Stimulated activated effector memory CD8-positive, alpha-beta T cell treated with anti-CD3 and anti-CD28 coated beads, Interleukin-12 subunit alpha, Interleukin-12 subunit beta, amount 100 ng/mL, for 72 hours (primary cell): ENCODE results near the gene UBE2D2.

Source experiments
- ATAC-seq: fragments of 150-1000 bp; cut with Tn5 transposase; 2 replicates; pipeline ENCODE4 v1.10.0; 2021
- DNase-seq, 2 donors: peaks; one replicate each; pipeline ENCODE4 v3.0.0; 2021 to 2022; ENCODE audit warnings: low spot score in 2 of 2
- H3K27ac Mint-ChIP-seq: one replicate; pipeline ENCODE4 v1.8.0; 2022; ENCODE audit warnings: mild to moderate bottlenecking, mixed read lengths
- H3K36me3 Mint-ChIP-seq: one replicate; pipeline ENCODE4 v1.8.0; 2022; ENCODE audit warnings: mild to moderate bottlenecking, mixed read lengths
- H3K4me1 Mint-ChIP-seq: one replicate; pipeline ENCODE4 v1.8.0; 2022; ENCODE audit warnings: mixed read lengths
- H3K4me3 Mint-ChIP-seq: one replicate; pipeline ENCODE4 v1.8.0; 2022; ENCODE audit warnings: mild to moderate bottlenecking, mixed read lengths
- H3K9me3 Mint-ChIP-seq: one replicate; pipeline ENCODE4 v1.8.0; 2022; ENCODE audit warnings: mixed read lengths

Gene UBE2D2

GRCh38 chr5:139642891-139643871, 82.0 kb downstream of the UBE2D2 start:
- Mint-ChIP-seq H3K27ac (peak overlapping the region; percentile 70), H3K4me1 (peaks cover 31% of the 10 kb centered on the region), H3K4me3 (no peak overlapping the region), H3K36me3 (peaks cover 9% of the 10 kb centered on the region), H3K9me3 (no peaks in the 10 kb centered on the region)
- DNase-seq (no peak), ATAC-seq (no peak)

- Mint-ChIP-seq H3K27ac (peak overlapping the region; percentile 70), H3K36me3 (peaks cover under 1% of the 10 kb centered on the region), H3K9me3 (no peaks in the 10 kb centered on the region), H3K4me3 (no peak overlapping the region), H3K4me1 (peaks cover 24% of the 10 kb centered on the region)
- no peak for DNase-seq
- no peak for ATAC-seq
Measured at GRCh38 chr5:139644001-139644456, 82.9 kb downstream of the UBE2D2 start.

GRCh38 chr5:139644646-139645429, 83.7 kb downstream of the UBE2D2 start:
- H3K27ac Mint-ChIP-seq: no peak overlapping the region
- no peak for DNase-seq
- H3K4me1 Mint-ChIP-seq: peaks cover 24% of the 10 kb centered on the region
- no peak for ATAC-seq
- H3K4me3 Mint-ChIP-seq: no peak overlapping the region
- H3K36me3 Mint-ChIP-seq: no peaks in the 10 kb centered on the region
- H3K9me3 Mint-ChIP-seq: no peaks in the 10 kb centered on the region

GRCh38 chr5:139645430-139645871, 84.3 kb downstream of the UBE2D2 start:
- Mint-ChIP-seq H3K4me1 (peaks cover 27% of the 10 kb centered on the region), H3K4me3 (no peak overlapping the region), H3K36me3 (no peaks in the 10 kb centered on the region), H3K9me3 (no peaks in the 10 kb centered on the region), H3K27ac (no peak overlapping the region)
- no peak for ATAC-seq
- DNase-seq: no peak

- H3K27ac Mint-ChIP-seq: no peak overlapping the region
Measured at GRCh38 chr5:139646111-139646510, 85.0 kb downstream of the UBE2D2 start.

GRCh38 chr5:139646912-139647505, 85.9 kb downstream of the UBE2D2 start:
- Mint-ChIP-seq H3K36me3 (no peaks in the 10 kb centered on the region), H3K4me1 (peaks cover 43% of the 10 kb centered on the region), H3K4me3 (peak overlapping the region; percentile 93), H3K27ac (no peak overlapping the region), H3K9me3 (no peaks in the 10 kb centered on the region)
- DNase-seq: no peak
- ATAC-seq: no peak

More at GRCh38 chr5:139646111-139646510, 85.0 kb downstream of the UBE2D2 start:
- no peak for DNase-seq
- Mint-ChIP-seq H3K9me3 (no peaks in the 10 kb centered on the region), H3K4me1 (peaks cover 34% of the 10 kb centered on the region), H3K4me3 (no peak overlapping the region), H3K36me3 (no peaks in the 10 kb centered on the region)
- ATAC-seq: no peak

- peaks cover 3% of the 10 kb centered on the region for H3K36me3 Mint-ChIP-seq
- no peaks in the 10 kb centered on the region for H3K9me3 Mint-ChIP-seq
- peaks cover 49% of the 10 kb centered on the region for H3K4me1 Mint-ChIP-seq
- peak overlapping the region; percentile 93 for H3K4me3 Mint-ChIP-seq
- ATAC-seq (no peak), DNase-seq (no peak)
- H3K27ac Mint-ChIP-seq: no peak overlapping the region
Measured at GRCh38 chr5:139647506-139648204, 86.5 kb downstream of the UBE2D2 start.

- ATAC-seq: peak; percentile 54
- Mint-ChIP-seq H3K36me3 (peaks cover 8% of the 10 kb centered on the region), H3K4me3 (peak within 1 kb of the TSS; percentile 93), H3K4me1 (peaks cover 55% of the 10 kb centered on the region), H3K27ac (no peak within 1 kb of the TSS), H3K9me3 (no peaks in the 10 kb centered on the region)
- peak in 1 of 2 donors; percentile 76 for DNase-seq
Measured at GRCh38 chr5:139648205-139649081, 87.3 kb downstream of the UBE2D2 start, which contains the start of gene CXXC5. Gene CXXC5, plus strand, starts transcription at chr5:139648349. Its CDS starts 32,175 bp downstream, at chr5:139680524.

GRCh38 chr5:139649082-139649991, 88.2 kb downstream of the UBE2D2 start:
- peak overlapping the region; percentile 78 for H3K27ac Mint-ChIP-seq

GRCh38 chr5:139650031-139650688, 89.0 kb downstream of the UBE2D2 start:
- H3K36me3 Mint-ChIP-seq: peaks cover 8% of the 10 kb centered on the region
- peaks cover 54% of the 10 kb centered on the region for H3K4me1 Mint-ChIP-seq
- H3K4me3 Mint-ChIP-seq: peak overlapping the region; percentile 93
- peak overlapping the region; percentile 78 for H3K27ac Mint-ChIP-seq
- ATAC-seq (no peak), DNase-seq (no peak)
- no peaks in the 10 kb centered on the region for H3K9me3 Mint-ChIP-seq

More at GRCh38 chr5:139649082-139649991, 88.2 kb downstream of the UBE2D2 start:
- Mint-ChIP-seq H3K36me3 (peaks cover 8% of the 10 kb centered on the region), H3K4me1 (peaks cover 57% of the 10 kb centered on the region), H3K9me3 (no peaks in the 10 kb centered on the region), H3K4me3 (peak overlapping the region; percentile 93)
- ATAC-seq (peak; percentile 2), DNase-seq (no peak)

- peaks cover 57% of the 10 kb centered on the region for H3K4me1 Mint-ChIP-seq
- H3K36me3 Mint-ChIP-seq: peaks cover 8% of the 10 kb centered on the region
- peak overlapping the region; percentile 93 for H3K4me3 Mint-ChIP-seq
Measured at GRCh38 chr5:139650689-139651042, 89.5 kb downstream of the UBE2D2 start.

GRCh38 chr5:139651043-139651834, 90.1 kb downstream of the UBE2D2 start:
- peak overlapping the region; percentile 93 for H3K4me3 Mint-ChIP-seq
- peak overlapping the region; percentile 29 for H3K27ac Mint-ChIP-seq
- no peak for DNase-seq

More at GRCh38 chr5:139650689-139651042, 89.5 kb downstream of the UBE2D2 start:
- DNase-seq (no peak), ATAC-seq (no peak)
- H3K9me3 Mint-ChIP-seq: no peaks in the 10 kb centered on the region
- no peak overlapping the region for H3K27ac Mint-ChIP-seq

More at GRCh38 chr5:139651043-139651834, 90.1 kb downstream of the UBE2D2 start:
- no peaks in the 10 kb centered on the region for H3K9me3 Mint-ChIP-seq
- H3K4me1 Mint-ChIP-seq: peaks cover 63% of the 10 kb centered on the region
- ATAC-seq: no peak
- peaks cover 8% of the 10 kb centered on the region for H3K36me3 Mint-ChIP-seq
